ENCODE data around the gene APOL6.

- TF ChIP-seq CTCF (IDR thresholded peaks at IDR 0.05) = no peak
- TF ChIP-seq POLR2A (IDR thresholded peaks at IDR 0.05) = no peak
- no peak for TF ChIP-seq POLR2AphosphoS5 (IDR thresholded peaks at IDR 0.05)
These were observed 11.0 kb upstream of the APOL6 start for GRCh38 chr22:35637254-35637653.

All from prostate gland (tissue), 2 donors.